ENCODE results near the gene PPP6R2. TPM values are rescaled to one million over a fixed set of nuclear protein-coding genes. Genes with fewer than 3 reads are reported as not detected.

The PPP6R2 gene
- total RNA-seq, 4 donors from 2014 or later, result 65.7 to 103 (median 74.0) TPM

DNA sequence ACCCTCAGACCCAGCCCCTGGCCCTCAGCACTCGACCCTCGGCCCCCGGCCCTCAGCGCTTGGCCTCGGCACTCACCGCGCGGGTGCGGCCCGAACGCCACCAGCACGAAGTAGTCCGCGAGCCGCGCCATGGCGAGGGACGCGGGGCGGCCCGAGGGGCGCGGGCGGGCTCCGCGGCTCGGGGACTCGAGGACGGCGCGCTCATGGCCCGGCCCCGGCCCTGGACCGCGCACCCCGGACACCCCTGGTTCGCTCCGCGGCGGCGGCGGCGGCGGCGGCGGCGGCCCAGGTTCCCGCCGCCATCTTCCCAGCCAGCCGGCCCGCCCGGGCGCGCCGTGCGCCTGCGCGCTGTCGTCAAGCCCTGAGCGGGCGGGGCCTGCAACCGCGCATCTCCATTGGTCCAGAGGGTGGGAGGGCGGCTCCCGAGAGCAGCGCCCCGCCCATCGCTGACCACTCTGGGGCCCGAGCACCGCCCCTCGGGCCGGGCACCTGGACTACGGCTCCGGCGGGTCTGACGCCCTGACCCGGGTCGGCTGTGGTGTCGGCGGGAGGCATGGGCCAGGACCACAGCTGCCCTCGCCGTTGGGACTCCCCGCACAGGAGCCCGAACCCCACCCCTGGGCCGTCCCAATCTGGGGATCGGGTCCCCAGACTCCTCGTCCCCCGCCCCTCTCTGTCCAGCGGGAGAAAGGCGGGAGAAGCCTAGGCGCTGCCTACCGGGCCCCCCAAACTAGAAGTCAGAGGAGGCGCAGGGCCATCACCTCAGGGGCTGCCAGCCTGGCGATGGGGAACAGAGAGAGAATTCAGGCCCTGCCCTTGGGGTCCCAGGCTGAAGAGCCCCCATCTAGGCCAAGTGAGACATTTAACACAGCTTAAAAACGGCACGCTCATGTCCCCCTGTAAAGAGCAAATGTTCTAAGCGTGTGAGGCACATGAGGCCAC, 131.9 kb downstream of the PPP6R2 start, which contains the start of gene SBF1:
Gene SBF1 (minus strand): TSS at position 326 of the 942 bp plus-strand sequence. CDS start 195 bp downstream, at position 131.
- H3K4me3 ChIP-seq (replicated peaks in 1 of 3), result peak within 1 kb of the TSS; percentile 49 to 96 (median 79)
- H3K27ac ChIP-seq, result peak within 1 kb of the TSS; percentile 82 to 95 (median 85)
- H3K36me3 ChIP-seq, result no peaks in the 10 kb centered on the region
- H3K27me3 ChIP-seq, result no peaks in the 10 kb centered on the region
- TF ChIP-seq POLR2A (IDR thresholded peaks at IDR 0.05), result peak; percentile 94 to 98
- TF ChIP-seq, protein P1, sequence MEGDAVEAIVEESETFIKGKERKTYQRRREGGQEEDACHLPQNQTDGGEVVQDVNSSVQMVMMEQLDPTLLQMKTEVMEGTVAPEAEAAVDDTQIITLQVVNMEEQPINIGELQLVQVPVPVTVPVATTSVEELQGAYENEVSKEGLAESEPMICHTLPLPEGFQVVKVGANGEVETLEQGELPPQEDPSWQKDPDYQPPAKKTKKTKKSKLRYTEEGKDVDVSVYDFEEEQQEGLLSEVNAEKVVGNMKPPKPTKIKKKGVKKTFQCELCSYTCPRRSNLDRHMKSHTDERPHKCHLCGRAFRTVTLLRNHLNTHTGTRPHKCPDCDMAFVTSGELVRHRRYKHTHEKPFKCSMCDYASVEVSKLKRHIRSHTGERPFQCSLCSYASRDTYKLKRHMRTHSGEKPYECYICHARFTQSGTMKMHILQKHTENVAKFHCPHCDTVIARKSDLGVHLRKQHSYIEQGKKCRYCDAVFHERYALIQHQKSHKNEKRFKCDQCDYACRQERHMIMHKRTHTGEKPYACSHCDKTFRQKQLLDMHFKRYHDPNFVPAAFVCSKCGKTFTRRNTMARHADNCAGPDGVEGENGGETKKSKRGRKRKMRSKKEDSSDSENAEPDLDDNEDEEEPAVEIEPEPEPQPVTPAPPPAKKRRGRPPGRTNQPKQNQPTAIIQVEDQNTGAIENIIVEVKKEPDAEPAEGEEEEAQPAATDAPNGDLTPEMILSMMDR (IDR thresholded peaks at IDR 0.05), result no peak
- peaks cover 49 to 52% of the 10 kb centered on the region in 2 donors for H3K4me1 ChIP-seq
- intact Hi-C loops (cut with DNase I), result no loop called here
- peak; percentile 95 for DNase-seq
- no peaks in the 10 kb centered on the region for H3K9me3 ChIP-seq
- WGBS, 2 donors, result 8 to 38% methylated on average over 5 to 25 of the region's 97 CpGs

DNA sequence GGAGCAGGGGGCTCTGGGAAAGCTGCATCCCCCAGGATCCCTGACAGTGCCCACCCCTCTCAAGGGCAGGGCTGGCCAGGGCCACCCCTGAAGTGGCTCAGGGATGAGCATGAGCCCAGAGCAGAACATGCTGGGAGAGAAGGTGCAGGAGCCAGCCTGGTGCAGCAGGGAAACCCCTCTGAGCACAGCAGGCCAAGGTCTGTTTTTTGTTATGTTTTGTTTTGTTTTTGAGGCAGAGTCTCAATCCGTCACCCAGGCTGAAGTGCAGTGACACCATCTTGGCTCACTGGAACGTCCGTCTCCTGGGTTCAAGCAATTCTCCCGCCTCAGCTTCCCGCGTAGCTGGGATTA, 132.5 kb downstream of the PPP6R2 start:
- Histone ChIP-seq H3K4me1 (peaks cover 48 to 50% of the 10 kb centered on the region in 2 donors), H3K4me3 (replicated peaks in 1 of 3) (peak overlapping the region in 1 of 3 donors; percentile 40), H3K27ac (peak overlapping the region; percentile 75 to 90 (median 77)), H3K27me3 (no peaks in the 10 kb centered on the region), H3K36me3 (no peaks in the 10 kb centered on the region), H3K9me3 (no peaks in the 10 kb centered on the region)
- intact Hi-C loops (cut with DNase I), result no loop called here
- TF ChIP-seq, protein P1 (IDR thresholded peaks at IDR 0.05), result no peak
- TF ChIP-seq POLR2A (IDR thresholded peaks at IDR 0.05), result no peak
- 91 to 94% methylated on average over 6 of the region's 6 CpGs for WGBS, 2 donors
- DNase-seq, result no peak

DNA sequence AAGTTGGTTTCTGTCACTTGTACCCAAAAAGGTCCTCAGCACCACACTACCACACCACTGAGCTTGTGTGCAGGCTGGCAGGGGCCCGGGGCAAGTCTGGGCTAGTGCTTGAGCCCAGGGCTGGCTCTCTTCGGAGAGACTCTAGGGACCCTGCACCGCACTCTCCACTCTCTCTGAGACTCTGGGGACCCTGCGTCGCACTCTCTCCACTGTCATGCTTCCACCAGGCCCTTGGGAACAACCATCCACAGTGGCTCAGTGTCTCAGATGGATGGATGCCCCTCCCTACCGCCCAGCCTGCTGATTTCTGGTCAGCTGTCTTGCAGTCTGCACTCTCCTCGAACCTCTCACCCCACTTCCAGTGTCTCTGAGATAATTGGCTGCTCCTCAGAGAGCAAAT, 133.7 kb downstream of the PPP6R2 start:
- no peaks in the 10 kb centered on the region for H3K27me3 ChIP-seq
- H3K4me1 ChIP-seq, result peaks cover 40 to 47% of the 10 kb centered on the region in 2 donors
- DNase-seq, result no peak
- H3K27ac ChIP-seq, result no peak overlapping the region
- TF ChIP-seq, protein P1 (IDR thresholded peaks at IDR 0.05), result no peak
- intact Hi-C loops (cut with DNase I), result no loop called here
- WGBS, 2 donors, result 85 to 87% methylated on average over 7 of the region's 7 CpGs
- no peaks in the 10 kb centered on the region for H3K36me3 ChIP-seq
- no peaks in the 10 kb centered on the region for H3K9me3 ChIP-seq
- H3K4me3 ChIP-seq (replicated peaks in 1 of 3), result no peak overlapping the region

DNA sequence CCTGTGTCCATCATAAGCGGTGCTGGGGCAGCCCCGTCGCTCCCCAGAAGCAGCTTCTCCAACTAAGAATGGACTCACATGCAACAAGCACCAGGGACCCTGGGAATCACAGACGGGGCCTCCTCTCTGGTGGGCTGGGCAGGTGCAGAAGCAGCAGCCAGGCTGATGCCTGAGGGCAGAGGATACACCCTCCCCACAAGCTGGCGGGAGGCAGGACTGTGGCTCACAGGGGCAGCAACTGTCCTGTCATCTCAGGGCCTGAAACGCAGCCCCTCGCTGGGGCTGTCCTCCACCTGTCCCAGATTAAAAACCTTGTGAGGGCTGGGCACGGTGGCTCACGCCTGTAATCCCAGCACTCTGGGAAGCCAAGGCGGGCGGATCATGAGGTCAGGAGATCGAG, 134.8 kb downstream of the PPP6R2 start:
- WGBS, 2 donors, result 89 to 97% methylated on average over 12 of the region's 12 CpGs
- Histone ChIP-seq H3K27me3 (no peaks in the 10 kb centered on the region), H3K4me3 (replicated peaks in 1 of 3) (no peak overlapping the region), H3K27ac (no peak overlapping the region), H3K9me3 (no peaks in the 10 kb centered on the region), H3K4me1 (peaks cover 38 to 46% of the 10 kb centered on the region in 2 donors), H3K36me3 (no peaks in the 10 kb centered on the region)
- no peak for TF ChIP-seq POLR2A (IDR thresholded peaks at IDR 0.05)
- TF ChIP-seq, protein P1 (IDR thresholded peaks at IDR 0.05), result no peak
- intact Hi-C loops (cut with DNase I), result no loop called here
- no peak for DNase-seq

DNA sequence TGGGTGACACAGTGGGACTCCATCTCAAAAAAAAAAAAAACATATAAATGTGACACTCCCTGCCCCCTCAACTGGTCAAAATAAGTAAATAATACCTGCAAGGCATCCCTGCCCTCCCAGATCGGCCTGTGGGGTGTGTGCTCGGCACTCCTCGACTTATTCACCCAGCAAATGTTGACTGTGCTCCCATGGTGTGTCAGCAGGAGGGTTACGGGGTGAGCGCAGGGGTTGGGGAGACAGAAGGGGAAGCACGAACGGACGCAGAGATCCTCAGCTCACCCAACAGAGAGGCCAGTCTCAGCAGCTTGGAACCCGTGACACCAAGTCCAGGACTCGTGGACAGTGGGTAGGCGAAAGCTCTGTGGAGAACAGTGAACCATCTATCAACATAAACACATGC, 136.6 kb downstream of the PPP6R2 start:
- H3K27me3 ChIP-seq, result no peaks in the 10 kb centered on the region
- intact Hi-C loops (cut with DNase I), result no loop called here
- TF ChIP-seq, protein P1 (IDR thresholded peaks at IDR 0.05), result no peak
- TF ChIP-seq POLR2A (IDR thresholded peaks at IDR 0.05), result peak in 1 of 2 donors; percentile 28
- no peaks in the 10 kb centered on the region for H3K9me3 ChIP-seq
- H3K4me3 ChIP-seq (replicated peaks in 1 of 3), result no peak overlapping the region
- peak overlapping the region; percentile 12 to 92 (median 24) for H3K27ac ChIP-seq
- DNase-seq, result peak; percentile 57 to 59
- WGBS, 2 donors, result 35 to 38% methylated on average over 11 of the region's 11 CpGs
- no peaks in the 10 kb centered on the region for H3K36me3 ChIP-seq
- peaks cover 39 to 51% of the 10 kb centered on the region in 2 donors for H3K4me1 ChIP-seq

Measured in thyroid gland (tissue), 4 donors.